Activated CD4-positive, CD25-positive, alpha-beta regulatory T cell treated with anti-CD3 and anti-CD28 coated beads, Interleukin-2, amount 50 U/mL, for 72 hours (primary cell): ENCODE data around the gene CITED1.

Experiments
- DNase-seq: peaks from one replicate; pipeline ENCODE4 v3.0.0; 2021

The CITED1 gene

DNA sequence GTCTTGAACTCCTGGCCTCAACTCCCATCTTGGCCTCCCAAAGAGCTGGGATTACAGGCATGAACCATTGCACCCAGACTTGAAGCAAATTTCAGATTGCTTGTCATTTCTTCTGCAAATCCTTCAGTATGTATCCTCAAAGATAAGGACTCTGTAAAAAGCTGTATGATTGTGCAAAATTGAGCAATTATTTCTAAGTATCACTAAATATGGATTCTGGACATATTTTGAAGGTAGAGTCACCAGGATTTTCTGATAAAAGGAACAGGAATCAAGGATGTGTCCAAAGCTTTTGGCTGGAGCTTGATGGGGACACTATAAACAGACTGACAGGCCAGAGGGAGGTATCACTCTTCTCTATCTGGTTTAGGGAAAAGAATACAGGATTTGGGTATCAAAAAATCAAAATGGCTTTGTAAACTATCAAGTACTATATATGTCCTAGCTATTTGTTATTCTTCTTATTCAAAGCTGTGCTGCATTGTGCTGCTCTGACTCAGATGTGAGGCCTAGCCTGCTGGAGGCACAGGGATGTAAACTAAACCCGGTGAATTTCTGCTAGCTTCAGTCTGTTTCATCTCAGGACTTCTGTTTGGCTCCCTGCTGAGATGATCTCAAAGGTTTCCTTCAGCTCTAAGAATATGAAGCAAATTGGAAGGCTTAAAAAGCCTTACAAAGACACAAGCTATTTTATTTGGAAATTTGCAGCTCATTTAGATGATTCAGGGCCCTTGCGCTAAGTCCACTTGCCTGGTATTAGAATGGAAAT is 36.9 kb downstream of the CITED1 start:
- no peak for DNase-seq

- no peak for DNase-seq
Observed at GRCh38 chrX:72265263-72265662, 40.5 kb downstream of the CITED1 start.

DNA sequence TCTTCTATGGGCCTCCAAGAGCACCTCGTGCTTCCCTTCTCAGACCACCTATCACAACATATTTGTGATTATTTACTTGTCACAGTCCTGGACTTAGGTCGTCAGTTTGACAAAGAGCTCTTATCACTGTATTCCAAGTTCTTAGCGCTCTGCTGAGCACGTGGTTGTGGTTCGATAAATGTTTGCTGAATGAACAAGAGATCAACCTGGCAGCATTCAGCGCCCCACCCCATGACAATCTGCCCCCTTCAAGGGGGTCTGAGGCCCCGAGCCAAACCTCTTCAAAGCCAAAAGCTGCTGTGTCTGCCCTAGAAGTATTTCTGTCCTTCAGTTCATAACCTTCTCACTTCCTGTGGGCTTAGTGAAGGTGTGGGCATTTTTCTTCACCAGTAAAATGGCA is 43.6 kb downstream of the CITED1 start:
- no peak for DNase-seq

DNA sequence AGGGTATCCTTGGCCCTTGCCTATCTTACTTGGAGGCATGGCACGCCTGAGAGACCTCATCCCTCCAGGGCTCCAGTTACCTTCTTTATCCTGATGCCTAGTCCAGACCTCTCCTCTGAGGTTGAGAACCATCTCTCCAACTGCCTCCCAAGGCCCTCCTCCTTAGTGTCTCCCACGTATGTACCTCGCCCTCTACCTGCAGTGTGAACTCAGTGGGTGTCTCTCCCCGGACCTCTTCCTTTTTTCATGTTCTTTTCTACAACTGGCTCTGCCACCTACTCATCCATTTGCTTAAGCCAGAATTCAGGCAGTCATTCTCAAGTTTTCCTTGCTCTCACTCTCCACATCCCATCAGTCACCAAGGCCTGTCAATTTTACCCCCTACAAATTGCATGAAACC is 45.3 kb downstream of the CITED1 start:
- no peak for DNase-seq

DNA sequence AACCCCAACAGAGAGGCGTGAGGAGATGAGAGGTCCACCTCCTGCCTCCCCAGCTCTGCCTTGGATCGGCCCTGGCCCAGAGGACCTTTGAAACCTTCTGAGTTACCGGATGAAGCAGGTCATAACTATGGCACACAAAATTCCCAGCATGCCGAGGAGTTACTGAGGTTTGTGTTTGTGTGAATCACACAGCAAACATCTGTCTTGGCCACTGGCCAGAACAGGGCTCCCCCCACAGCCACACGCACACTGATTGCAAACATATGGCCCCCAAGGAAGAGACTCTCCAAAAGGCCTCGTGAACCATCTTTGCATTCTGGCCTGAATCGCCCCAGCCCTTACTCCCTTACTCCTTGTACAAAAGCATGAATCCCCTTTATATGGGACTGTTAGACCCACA is 47.5 kb downstream of the CITED1 start:
- no peak for DNase-seq

DNA sequence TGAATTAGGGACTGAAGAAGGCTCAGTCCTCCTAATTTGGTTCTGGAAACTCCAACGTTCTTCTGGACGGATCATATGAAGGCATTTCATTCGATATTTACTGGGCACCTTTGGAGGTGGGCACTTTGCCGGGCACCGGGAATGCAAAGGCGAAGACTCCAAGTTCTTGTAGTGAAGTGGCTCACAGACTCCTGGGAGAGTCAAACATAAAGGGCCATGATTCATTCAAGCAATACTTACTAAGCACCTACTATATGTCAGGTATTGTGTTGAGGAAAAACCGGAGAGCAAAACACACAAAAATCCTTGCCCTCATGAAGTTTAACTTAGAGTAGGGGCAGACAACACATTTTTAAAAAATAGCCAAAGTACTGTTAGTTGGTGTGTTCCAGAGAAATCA is 49.9 kb downstream of the CITED1 start:
- DNase-seq, result no peak

- DNase-seq, result no peak
Observed at GRCh38 chrX:72255445-72255844, 50.3 kb downstream of the CITED1 start.

- no peak for DNase-seq
Observed at GRCh38 chrX:72254816-72255215, 50.9 kb downstream of the CITED1 start.

GRCh38 chrX:72253686-72254085 is 52.0 kb downstream of the CITED1 start:
- DNase-seq, result no peak
